Measurements from ENCODE around the gene PTCSC3.

DNA sequence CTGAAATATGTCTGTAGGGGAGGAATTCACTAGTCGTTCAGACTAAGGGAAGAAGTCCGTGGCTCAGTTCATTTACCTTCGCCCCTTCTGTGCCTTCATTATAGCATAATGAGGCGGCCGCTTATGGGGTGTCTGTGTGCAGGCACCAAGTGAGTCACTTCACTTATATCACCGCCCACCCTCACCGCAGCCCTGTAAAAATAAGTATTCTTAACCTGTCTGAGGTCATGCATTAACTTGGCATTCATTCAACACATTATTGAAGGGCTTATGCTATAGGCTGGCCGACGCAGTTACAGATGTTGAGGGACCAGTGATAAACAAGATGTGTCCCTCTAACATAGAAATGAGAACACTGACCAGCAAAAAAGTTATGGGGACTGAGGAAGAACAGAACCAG is 47.7 kb upstream of the PTCSC3 start:
- no peak for TF ChIP-seq EZH2phosphoT487 (IDR thresholded peaks at IDR 0.05; ENCODE audit: borderline replicate concordance, low read depth, low read length)
- TF ChIP-seq, protein P1, sequence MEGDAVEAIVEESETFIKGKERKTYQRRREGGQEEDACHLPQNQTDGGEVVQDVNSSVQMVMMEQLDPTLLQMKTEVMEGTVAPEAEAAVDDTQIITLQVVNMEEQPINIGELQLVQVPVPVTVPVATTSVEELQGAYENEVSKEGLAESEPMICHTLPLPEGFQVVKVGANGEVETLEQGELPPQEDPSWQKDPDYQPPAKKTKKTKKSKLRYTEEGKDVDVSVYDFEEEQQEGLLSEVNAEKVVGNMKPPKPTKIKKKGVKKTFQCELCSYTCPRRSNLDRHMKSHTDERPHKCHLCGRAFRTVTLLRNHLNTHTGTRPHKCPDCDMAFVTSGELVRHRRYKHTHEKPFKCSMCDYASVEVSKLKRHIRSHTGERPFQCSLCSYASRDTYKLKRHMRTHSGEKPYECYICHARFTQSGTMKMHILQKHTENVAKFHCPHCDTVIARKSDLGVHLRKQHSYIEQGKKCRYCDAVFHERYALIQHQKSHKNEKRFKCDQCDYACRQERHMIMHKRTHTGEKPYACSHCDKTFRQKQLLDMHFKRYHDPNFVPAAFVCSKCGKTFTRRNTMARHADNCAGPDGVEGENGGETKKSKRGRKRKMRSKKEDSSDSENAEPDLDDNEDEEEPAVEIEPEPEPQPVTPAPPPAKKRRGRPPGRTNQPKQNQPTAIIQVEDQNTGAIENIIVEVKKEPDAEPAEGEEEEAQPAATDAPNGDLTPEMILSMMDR (conservative IDR thresholded peaks at IDR 0.05; ENCODE audit: low read length): no peak

Data from OCI-LY7 (cell line).